Karpas-422 (cell line): Measurements from ENCODE around the gene HOXA2. TPM values are rescaled to one million over a fixed set of nuclear protein-coding genes. Genes with fewer than 3 reads are reported as not detected.

Experiments
- DNase-seq: peaks from one replicate; pipeline ENCODE4 v3.0.0-alpha.2; 2015
- H2AFZ ChIP-seq: fragments of 200-600 bp; sonication (generic); 2 replicates; pipeline ENCODE4 v1.6.1; 2014; ENCODE audit warnings: antibody characterized with exemption, low read length, mixed read lengths
- H3K27ac ChIP-seq: fragments of 200-600 bp; sonication (generic); 2 replicates; pipeline ENCODE4 v1.5.1; 2014; ENCODE audit warnings: mild to moderate bottlenecking, low read length, moderate library complexity
- H3K27me3 ChIP-seq: fragments of 200-600 bp; sonication (generic); 2 replicates; pipeline ENCODE4 v1.6.1; 2014; ENCODE audit warnings: low read length, mixed read lengths
- H3K36me3 ChIP-seq: fragments of 200-600 bp; sonication (generic); 2 replicates; pipeline ENCODE4 v1.6.1; 2014; ENCODE audit warnings: low read length, mixed read lengths; ENCODE audit not compliant: insufficient read depth
- H3K4me1 ChIP-seq: fragments of 200-600 bp; sonication (generic); 2 replicates; pipeline ENCODE4 v1.6.1; 2014; ENCODE audit warnings: mild to moderate bottlenecking, low read length, mixed read lengths
- H3K4me2 ChIP-seq: fragments of 200-600 bp; sonication (generic); 2 replicates; pipeline ENCODE4 v1.6.1; 2014; ENCODE audit warnings: low read length, low read depth, mild to moderate bottlenecking; ENCODE audit not compliant: poor library complexity, severe bottlenecking
- H3K4me3 ChIP-seq: fragments of 200-600 bp; sonication (generic); 2 replicates; pipeline ENCODE4 v1.5.1; 2014; ENCODE audit warnings: mild to moderate bottlenecking, antibody characterized with exemption, low read length, mixed read lengths
- H3K79me2 ChIP-seq: fragments of 200-600 bp; sonication (generic); 2 replicates; pipeline ENCODE4 v1.6.1; 2014; ENCODE audit warnings: mild to moderate bottlenecking, low read length, mixed read lengths
- H3K9ac ChIP-seq: fragments of 200-600 bp; sonication (generic); 2 replicates; pipeline ENCODE4 v1.6.0; 2014; ENCODE audit warnings: low read length
- H3K9me2 ChIP-seq: fragments of 200-600 bp; sonication (generic), shearing (Covaris generic); replicated peaks from 2 replicates; pipeline ENCODE4 v1.6.0; 2014; ENCODE audit warnings: mild to moderate bottlenecking, low read length, moderate library complexity; ENCODE audit not compliant: insufficient read depth
- H3K9me3 ChIP-seq: fragments of 300-700, 200-600 bp; sonication (generic); 2 replicates; pipeline ENCODE4 v1.6.1; 2014; ENCODE audit warnings: low read length, mixed read lengths
- H4K20me1 ChIP-seq: fragments of 200-600 bp; sonication (generic); 2 replicates; pipeline ENCODE4 v1.6.1; 2014; ENCODE audit warnings: mild to moderate bottlenecking, antibody characterized with exemption, low read length, low read depth; ENCODE audit not compliant: insufficient read depth
- total RNA-seq: library from RNA; depleted of rRNA; stranded (reverse); fragments of >200 nt; shearing (Covaris generic); gene quantifications from 2 replicates; pipeline ENCODE4 v1.2.3, GENCODE V29; 2014; ENCODE audit warnings: low replicate concordance

HOXA2 gene
- total RNA-seq, 1 experiment from 2014 or later: 0.41 TPM

DNA sequence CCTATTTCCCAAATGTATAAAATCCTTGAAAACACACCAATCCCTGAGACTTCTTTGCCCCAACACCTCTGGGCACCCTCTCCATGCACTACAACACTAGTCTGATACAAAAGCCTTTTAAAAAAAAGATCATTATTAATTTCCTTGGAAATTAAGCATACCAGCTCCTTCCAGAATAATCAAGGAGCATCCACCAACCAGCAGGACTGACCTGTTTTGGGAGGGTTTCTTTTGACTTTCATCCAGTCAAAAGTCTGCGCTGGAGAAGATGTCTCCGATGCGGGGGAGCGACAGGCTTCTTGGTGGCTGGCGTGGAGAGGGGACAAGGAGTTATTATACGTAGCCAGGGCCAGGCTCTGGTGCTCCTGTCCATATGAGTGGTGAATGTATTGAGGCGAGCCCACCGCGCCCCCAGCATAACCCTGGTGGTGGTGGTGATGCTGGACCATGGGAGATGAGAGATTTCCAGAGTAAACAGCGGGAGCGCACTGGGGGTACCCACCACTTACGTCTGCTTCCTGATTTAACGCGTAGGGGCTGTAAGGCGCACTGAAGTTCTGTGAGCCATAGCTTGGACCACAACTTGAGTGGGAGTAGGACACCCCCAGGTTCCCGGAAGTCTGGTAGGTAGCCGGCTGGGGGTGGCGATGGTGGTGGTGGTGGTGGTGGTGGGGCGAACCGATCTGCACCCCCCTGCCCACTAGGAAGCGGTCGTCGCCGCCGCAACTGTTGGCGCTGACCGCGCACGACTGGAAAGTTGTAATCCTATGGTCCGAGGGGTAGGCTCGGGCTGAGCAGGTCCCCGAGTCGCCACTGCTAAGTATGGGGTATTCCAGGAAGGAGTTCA lies 7.2 kb downstream of the HOXA2 start:
- H3K27ac ChIP-seq: no peak overlapping the region
- peak overlapping the region; percentile 74 for H3K9ac ChIP-seq
- peak overlapping the region; percentile 85 for H3K4me3 ChIP-seq
- H4K20me1 ChIP-seq: no peaks in the 10 kb centered on the region
- no peaks in the 10 kb centered on the region for H3K27me3 ChIP-seq
- no peaks in the 10 kb centered on the region for H3K9me2 ChIP-seq
- no peaks in the 10 kb centered on the region for H3K36me3 ChIP-seq
- peaks cover 19% of the 10 kb centered on the region for H3K4me1 ChIP-seq
- peak overlapping the region; percentile 86 for H3K4me2 ChIP-seq
- peaks cover 15% of the 10 kb centered on the region for H3K79me2 ChIP-seq
- DNase-seq: peak; percentile 52
- H3K9me3 ChIP-seq: no peaks in the 10 kb centered on the region
- peak overlapping the region; percentile 90 for H2AFZ ChIP-seq

DNA sequence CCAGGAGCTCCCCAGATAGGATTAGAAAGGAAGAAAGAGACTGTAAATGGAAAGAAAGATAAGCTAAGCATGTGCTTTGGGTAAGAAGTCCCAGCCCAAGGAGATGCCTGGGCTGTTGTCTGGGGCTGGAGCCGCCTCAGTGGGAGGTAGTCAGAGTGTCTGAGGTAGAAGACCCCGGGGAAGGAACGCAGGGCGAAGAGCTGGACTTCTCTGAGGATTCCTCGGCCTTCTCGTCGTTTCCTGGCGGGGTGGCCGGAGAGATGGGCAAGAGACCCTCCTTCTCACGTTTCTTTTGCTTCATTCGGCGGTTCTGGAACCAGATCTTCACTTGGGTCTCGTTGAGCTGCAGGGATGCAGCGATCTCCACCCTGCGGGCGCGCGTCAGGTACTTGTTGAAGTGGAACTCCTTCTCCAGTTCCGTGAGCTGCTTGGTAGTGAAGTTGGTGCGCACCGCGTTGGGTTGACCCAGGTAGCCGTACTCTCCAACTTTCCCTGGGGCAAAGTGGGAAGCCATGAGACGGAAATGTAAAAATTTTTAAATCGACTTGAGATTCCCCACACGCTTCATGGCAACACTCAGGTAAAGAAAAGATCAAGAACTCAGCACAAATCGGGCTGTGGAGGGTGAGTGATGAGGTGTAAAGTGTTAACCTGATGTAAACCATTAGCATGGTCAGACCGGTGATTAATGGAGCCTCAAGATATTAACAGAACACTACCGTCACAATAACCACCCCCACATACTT lies 8.0 kb downstream of the HOXA2 start:
- no peaks in the 10 kb centered on the region for H3K27me3 ChIP-seq
- no peak overlapping the region for H3K27ac ChIP-seq
- no peak overlapping the region for H3K9ac ChIP-seq
- H3K4me2 ChIP-seq: peak overlapping the region; percentile 86
- no peaks in the 10 kb centered on the region for H3K9me2 ChIP-seq
- H3K79me2 ChIP-seq: peaks cover 15% of the 10 kb centered on the region
- no peak for DNase-seq
- peaks cover 19% of the 10 kb centered on the region for H3K4me1 ChIP-seq
- no peaks in the 10 kb centered on the region for H4K20me1 ChIP-seq
- H3K36me3 ChIP-seq: no peaks in the 10 kb centered on the region
- no peak overlapping the region for H2AFZ ChIP-seq
- peak overlapping the region; percentile 85 for H3K4me3 ChIP-seq
- no peaks in the 10 kb centered on the region for H3K9me3 ChIP-seq

DNA sequence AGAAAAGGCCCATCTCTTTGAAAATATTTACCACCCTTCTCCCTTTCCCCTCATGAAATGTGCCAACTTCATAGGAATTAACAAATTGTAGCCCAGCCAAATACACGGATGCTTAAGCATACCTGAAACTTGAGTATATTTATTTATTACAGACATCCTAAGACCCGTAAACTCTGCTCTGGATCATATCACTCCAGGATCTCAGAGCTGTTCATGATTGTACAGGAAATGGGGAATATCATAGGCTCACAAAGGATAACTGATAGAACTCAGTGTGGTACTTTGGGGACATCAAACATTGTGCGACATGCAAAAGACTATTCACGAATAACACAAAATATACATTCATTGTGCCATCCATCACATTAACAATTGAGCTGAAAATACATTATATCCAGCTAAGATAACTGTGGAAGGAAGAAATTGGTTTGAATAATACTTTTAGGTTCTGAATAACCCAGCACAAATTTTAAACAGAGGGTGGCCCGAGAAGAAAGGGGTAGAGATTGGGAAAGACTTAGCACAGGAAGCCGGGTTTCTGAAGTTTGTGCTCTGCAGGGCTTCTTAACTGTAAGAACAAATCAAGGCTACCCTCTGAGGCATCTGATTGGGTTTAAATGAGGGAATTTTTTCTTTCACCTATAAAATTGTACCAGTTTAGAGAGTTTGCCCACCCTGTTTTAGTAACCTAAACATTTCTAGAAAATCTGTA lies 9.1 kb downstream of the HOXA2 start:
- no peak for DNase-seq
- Histone ChIP-seq H3K4me1 (peaks cover 19% of the 10 kb centered on the region), H3K9me2 (no peaks in the 10 kb centered on the region), H3K4me2 (no peak overlapping the region), H3K36me3 (no peaks in the 10 kb centered on the region), H2AFZ (no peak overlapping the region), H3K9ac (no peak overlapping the region), H3K4me3 (no peak overlapping the region), H4K20me1 (no peaks in the 10 kb centered on the region), H3K79me2 (peaks cover 15% of the 10 kb centered on the region), H3K27ac (no peak overlapping the region), H3K9me3 (no peaks in the 10 kb centered on the region), H3K27me3 (no peaks in the 10 kb centered on the region)

DNA sequence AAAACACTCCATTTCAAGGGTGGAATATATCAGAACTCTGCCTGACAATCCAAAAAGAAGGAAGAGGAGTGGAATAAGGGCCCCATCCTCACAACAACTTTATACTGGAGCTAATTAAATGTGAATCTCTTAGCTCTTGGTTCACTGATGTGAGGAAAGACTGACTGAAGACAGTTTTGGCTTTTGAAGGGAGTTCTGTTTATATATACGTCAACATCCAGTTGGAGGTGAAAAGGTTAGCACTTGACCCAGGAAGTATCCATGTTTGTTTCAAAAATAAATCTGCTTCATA lies 9.7 kb downstream of the HOXA2 start:
- H3K9me2 ChIP-seq: no peaks in the 10 kb centered on the region
- no peak overlapping the region for H3K4me3 ChIP-seq
- no peak overlapping the region for H3K27ac ChIP-seq
- H3K27me3 ChIP-seq: no peaks in the 10 kb centered on the region
- no peaks in the 10 kb centered on the region for H3K36me3 ChIP-seq
- H3K4me2 ChIP-seq: no peak overlapping the region
- peaks cover 11% of the 10 kb centered on the region for H3K79me2 ChIP-seq
- no peak overlapping the region for H2AFZ ChIP-seq
- DNase-seq: no peak
- H3K9ac ChIP-seq: no peak overlapping the region
- H3K9me3 ChIP-seq: no peaks in the 10 kb centered on the region
- H3K4me1 ChIP-seq: peaks cover 18% of the 10 kb centered on the region
- H4K20me1 ChIP-seq: no peaks in the 10 kb centered on the region

DNA sequence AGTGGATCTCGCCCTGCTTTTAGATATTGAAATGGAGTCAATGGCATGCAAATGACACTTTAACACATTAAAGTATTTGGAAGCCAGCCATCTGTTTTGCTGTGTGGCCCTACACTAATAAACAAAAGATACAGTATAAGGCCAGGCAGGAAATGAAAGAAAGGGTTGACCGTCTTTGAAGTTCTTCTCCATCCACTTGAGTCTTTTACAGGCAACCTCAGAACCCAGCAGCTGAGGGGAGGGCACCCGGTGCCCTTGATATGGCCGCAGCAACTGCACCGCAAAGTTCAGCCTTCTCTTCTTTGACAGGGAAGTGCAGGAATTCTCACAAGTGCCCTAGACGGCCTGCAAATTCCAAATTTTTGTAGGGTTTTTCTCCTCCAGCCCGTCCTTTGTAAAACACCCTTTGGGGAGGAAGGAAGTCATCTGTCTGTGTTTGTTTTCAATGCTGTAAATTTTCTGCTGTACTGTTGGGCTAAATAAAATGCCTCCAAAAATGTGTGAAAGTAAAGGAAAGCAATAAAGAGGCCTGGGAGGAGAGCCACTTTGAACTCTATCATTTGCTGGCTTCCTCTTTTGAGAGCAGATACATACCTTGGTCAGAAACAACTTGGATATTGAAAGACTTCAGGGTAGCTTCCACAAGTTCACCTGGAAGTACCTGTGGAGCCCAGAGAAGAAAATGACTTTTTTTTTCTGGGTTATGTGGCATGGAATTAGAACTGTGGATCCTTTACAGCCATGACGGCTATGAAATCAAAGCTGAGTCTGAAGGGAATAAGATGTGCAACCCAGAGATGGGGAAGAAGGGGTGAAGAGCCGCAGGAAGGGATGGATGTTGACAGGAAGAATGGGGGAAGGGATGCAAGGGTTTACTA lies 10.3 kb downstream of the HOXA2 start:
- H2AFZ ChIP-seq: no peak overlapping the region
- H3K27ac ChIP-seq: no peak overlapping the region
- H4K20me1 ChIP-seq: no peaks in the 10 kb centered on the region
- peaks cover 12% of the 10 kb centered on the region for H3K4me1 ChIP-seq
- H3K9me3 ChIP-seq: no peaks in the 10 kb centered on the region
- H3K36me3 ChIP-seq: no peaks in the 10 kb centered on the region
- no peak overlapping the region for H3K4me2 ChIP-seq
- H3K9me2 ChIP-seq: no peaks in the 10 kb centered on the region
- H3K79me2 ChIP-seq: peaks cover 5% of the 10 kb centered on the region
- no peak overlapping the region for H3K4me3 ChIP-seq
- no peak overlapping the region for H3K9ac ChIP-seq
- DNase-seq: no peak
- no peaks in the 10 kb centered on the region for H3K27me3 ChIP-seq

DNA sequence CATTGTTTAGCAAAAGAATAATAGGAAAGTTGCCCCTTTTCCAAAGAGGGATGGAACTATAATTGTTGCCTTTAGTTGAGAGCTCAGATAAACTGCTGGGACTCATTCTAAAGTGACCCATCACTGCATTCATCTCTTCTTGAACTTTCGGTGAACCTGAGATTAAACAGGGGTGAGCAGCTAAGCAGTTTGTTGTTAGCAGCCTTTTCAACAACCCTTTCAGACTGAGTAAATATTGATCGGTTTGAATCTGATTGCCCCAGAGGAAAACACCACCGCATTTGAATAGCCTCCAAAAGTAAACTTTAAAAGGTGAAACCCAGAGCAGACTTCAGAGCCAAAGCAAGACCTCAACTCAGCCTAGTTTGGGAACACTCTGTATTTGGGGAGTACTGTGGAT lies 11.4 kb downstream of the HOXA2 start:
- H3K9me2 ChIP-seq: no peaks in the 10 kb centered on the region
- no peak overlapping the region for H3K4me2 ChIP-seq
- DNase-seq: no peak

DNA sequence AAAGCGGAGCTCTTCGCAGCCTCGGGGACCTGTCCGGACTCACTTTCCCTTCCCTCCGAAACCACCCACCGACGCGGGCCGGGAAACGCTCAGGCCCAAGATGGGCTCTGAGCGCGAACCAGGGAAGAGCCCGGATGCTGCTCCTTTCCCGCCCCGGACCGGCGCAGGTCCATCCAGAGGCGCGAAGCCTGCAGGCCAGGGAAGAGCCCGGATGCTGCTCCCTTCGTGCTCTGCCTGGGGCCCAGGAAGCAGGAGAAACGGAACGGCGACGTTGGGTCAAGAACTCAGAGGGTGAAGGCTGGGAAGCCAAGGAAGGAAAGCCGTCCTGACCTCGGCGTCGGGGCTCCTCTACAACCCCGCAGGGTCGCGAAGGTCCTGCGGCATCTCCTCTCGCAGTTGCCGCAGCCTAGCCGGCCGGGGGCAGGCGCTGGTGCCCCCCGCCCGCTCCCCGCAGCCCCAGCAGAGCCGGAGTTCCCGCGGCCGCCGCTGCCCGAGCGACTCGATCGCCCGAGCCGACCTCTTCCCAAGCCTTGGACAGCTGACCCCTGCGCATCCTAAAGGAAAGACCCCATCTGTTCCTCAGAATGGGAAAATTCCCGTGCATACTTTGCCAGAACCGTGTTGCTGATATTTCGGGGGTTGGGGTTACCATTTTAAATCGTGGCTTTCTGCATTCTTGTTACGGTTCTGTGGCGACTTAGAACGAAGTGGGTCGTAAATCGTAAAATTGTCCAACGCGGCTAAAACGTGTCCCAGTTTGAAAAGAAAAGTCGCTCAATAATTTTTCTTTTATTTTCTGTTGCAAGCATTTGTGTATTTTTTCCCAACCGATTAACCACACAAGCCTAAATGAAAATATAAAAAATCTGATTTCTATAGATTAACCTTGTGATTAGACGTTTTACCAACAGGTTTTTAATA lies 14.2 kb downstream of the HOXA2 start:
- no peaks in the 10 kb centered on the region for H3K9me2 ChIP-seq
- H3K9ac ChIP-seq: no peak overlapping the region
- H3K4me2 ChIP-seq: no peak overlapping the region
- no peak overlapping the region for H3K27ac ChIP-seq
- H3K36me3 ChIP-seq: no peaks in the 10 kb centered on the region
- H3K4me1 ChIP-seq: no peaks in the 10 kb centered on the region
- no peak overlapping the region for H3K4me3 ChIP-seq
- DNase-seq: no peak
- H4K20me1 ChIP-seq: no peaks in the 10 kb centered on the region
- no peaks in the 10 kb centered on the region for H3K9me3 ChIP-seq
- H3K79me2 ChIP-seq: no peaks in the 10 kb centered on the region
- H2AFZ ChIP-seq: no peak overlapping the region
- no peaks in the 10 kb centered on the region for H3K27me3 ChIP-seq

More for the DNA sequence above, 11.4 kb downstream of the HOXA2 start:
- no peaks in the 10 kb centered on the region for H3K9me3 ChIP-seq
- H4K20me1 ChIP-seq: no peaks in the 10 kb centered on the region
- H2AFZ ChIP-seq: no peak overlapping the region
- no peak overlapping the region for H3K27ac ChIP-seq
- no peaks in the 10 kb centered on the region for H3K27me3 ChIP-seq
- no peaks in the 10 kb centered on the region for H3K79me2 ChIP-seq
- no peaks in the 10 kb centered on the region for H3K36me3 ChIP-seq
- peaks cover 8% of the 10 kb centered on the region for H3K4me1 ChIP-seq
- no peak overlapping the region for H3K4me3 ChIP-seq
- no peak overlapping the region for H3K9ac ChIP-seq
